H9 (cell line): ENCODE results near the gene EXD2. TPM values are rescaled to one million over a fixed set of nuclear protein-coding genes. Genes with fewer than 3 reads are reported as not detected.

ENCODE experiments used
- DNase-seq: peaks from one replicate; pipeline ENCODE4 v3.0.0-alpha.2; 2017
- H2AFZ ChIP-seq: one replicate; pipeline ENCODE4 v1.6.1; 2013; ENCODE audit warnings: mild to moderate bottlenecking, low read length, control low read depth, moderate library complexity
- H2AK5ac ChIP-seq: 2 replicates; pipeline ENCODE4 v1.6.1; 2013; ENCODE audit warnings: low read length, control low read depth, mixed read lengths; ENCODE audit not compliant: insufficient read length
- H2BK120ac ChIP-seq: one replicate; pipeline ENCODE4 v1.6.1; 2013; ENCODE audit warnings: low read depth, mild to moderate bottlenecking, low read length, control low read depth, inconsistent platforms; ENCODE audit not compliant: poor library complexity, severe bottlenecking
- H2BK12ac ChIP-seq: 2 replicates; pipeline ENCODE4 v1.6.1; 2013; ENCODE audit warnings: low read length, control low read depth, mixed read lengths, low read depth; ENCODE audit not compliant: insufficient read length
- H2BK15ac ChIP-seq: 2 replicates; pipeline ENCODE4 v1.6.1; 2013; ENCODE audit warnings: low read depth, low read length, control low read depth
- H2BK20ac ChIP-seq: one replicate; pipeline ENCODE4 v1.6.1; 2013; ENCODE audit warnings: low read depth, mild to moderate bottlenecking, low read length, control low read depth, inconsistent platforms; ENCODE audit not compliant: poor library complexity, severe bottlenecking
- H2BK5ac ChIP-seq: 2 replicates; pipeline ENCODE4 v1.6.1; 2013; ENCODE audit warnings: low read length, control low read depth, mixed read lengths; ENCODE audit not compliant: insufficient read length
- H3K14ac ChIP-seq: 2 replicates; pipeline ENCODE4 v1.6.1; 2013; ENCODE audit warnings: low read length, control low read depth; ENCODE audit not compliant: insufficient read depth
- H3K18ac ChIP-seq: 2 replicates; pipeline ENCODE4 v1.6.1; 2013; ENCODE audit warnings: low read depth, mild to moderate bottlenecking, mixed read lengths, low read length, control low read depth; ENCODE audit not compliant: insufficient read length
- H3K23ac ChIP-seq: 2 replicates; pipeline ENCODE4 v1.6.1; 2013; ENCODE audit warnings: low read length, control low read depth, mixed read lengths, low read depth; ENCODE audit not compliant: insufficient read length
- H3K23me2 ChIP-seq: 2 replicates; pipeline ENCODE4 v1.6.1; 2013; ENCODE audit warnings: low read depth, mild to moderate bottlenecking, mixed read lengths, low read length, control low read depth; ENCODE audit not compliant: insufficient read length, poor library complexity, severe bottlenecking
- H3K27ac ChIP-seq: 2 replicates; pipeline ENCODE4 v1.5.1; 2013; ENCODE audit warnings: low read length, control low read depth, mixed read lengths, low read depth; ENCODE audit not compliant: insufficient read length
- H3K27me3 ChIP-seq: 2 replicates; pipeline ENCODE4 v1.6.1; 2013; ENCODE audit warnings: low read length, control low read depth, inconsistent platforms; ENCODE audit not compliant: insufficient read depth
- H3K4ac ChIP-seq: 2 replicates; pipeline ENCODE4 v1.6.1; 2013; ENCODE audit warnings: low read depth, mild to moderate bottlenecking, control low read depth, inconsistent platforms, low read length, moderate library complexity
- H3K4me1 ChIP-seq: 2 replicates; pipeline ENCODE4 v1.6.1; 2013; ENCODE audit warnings: low read length, control low read depth, inconsistent platforms; ENCODE audit not compliant: insufficient read depth
- H3K4me2 ChIP-seq: 2 replicates; pipeline ENCODE4 v1.6.1; 2013; ENCODE audit warnings: low read length, control low read depth, mixed read lengths; ENCODE audit not compliant: insufficient read length, insufficient read depth
- H3K56ac ChIP-seq: 2 replicates; pipeline ENCODE4 v1.6.1; 2013; ENCODE audit warnings: low read depth, mild to moderate bottlenecking, mixed read lengths, low read length, control low read depth; ENCODE audit not compliant: insufficient read length
- H3K79me1 ChIP-seq: 2 replicates; pipeline ENCODE4 v1.6.1; 2013; ENCODE audit warnings: low read depth, mild to moderate bottlenecking, moderate library complexity, low read length, control low read depth, inconsistent platforms; ENCODE audit not compliant: insufficient read depth, poor library complexity, severe bottlenecking
- H3K79me2 ChIP-seq: 2 replicates; pipeline ENCODE4 v1.6.1; 2013; ENCODE audit warnings: low read length, control low read depth, inconsistent platforms; ENCODE audit not compliant: insufficient read depth
- H3K9ac ChIP-seq: 2 replicates; pipeline ENCODE4 v1.6.1; 2013; ENCODE audit warnings: low read length, control low read depth, mixed read lengths; ENCODE audit not compliant: insufficient read length; ENCODE audit errors: extremely low read depth
- H3K9me3 ChIP-seq: one replicate; pipeline ENCODE4 v1.6.1; 2013; ENCODE audit warnings: low read depth, low read length, inconsistent platforms; ENCODE audit not compliant: control insufficient read depth
- H3T11ph ChIP-seq: one replicate; pipeline ENCODE4 v1.6.1; 2013; ENCODE audit warnings: mild to moderate bottlenecking, low read length, control low read depth, inconsistent platforms
- H4K20me1 ChIP-seq: one replicate; pipeline ENCODE4 v1.6.1; 2013; ENCODE audit not compliant: control insufficient read depth, insufficient read length, insufficient read depth
- H4K5ac ChIP-seq: 2 replicates; pipeline ENCODE4 v1.6.1; 2013; ENCODE audit warnings: low read depth, mild to moderate bottlenecking, mixed read lengths, low read length, control low read depth; ENCODE audit not compliant: insufficient read length
- H4K8ac ChIP-seq: replicated peaks from 2 replicates; pipeline ENCODE4 v1.6.1; 2013; ENCODE audit warnings: low read length, control low read depth, mixed read lengths, low read depth; ENCODE audit not compliant: insufficient read length
- H4K91ac ChIP-seq: 2 replicates; pipeline ENCODE4 v1.6.1; 2013; ENCODE audit warnings: low read depth, mild to moderate bottlenecking, moderate library complexity, mixed read lengths, low read length, control low read depth; ENCODE audit not compliant: insufficient read length
- H3K27ac Mint-ChIP-seq, 3 experiments: 2 replicates in 2 of 3; 3 replicates in 1 of 3; pipeline ENCODE4 v1.8.0; 2020 to 2021; ENCODE audit warnings: mixed read lengths in 3 of 3, mild to moderate bottlenecking in 1 of 3, moderate library complexity in 1 of 3
- H3K27me3 Mint-ChIP-seq: 2 replicates; pipeline ENCODE4 v1.8.0; 2021; ENCODE audit warnings: low read depth, mild to moderate bottlenecking, moderate library complexity, mixed read lengths
- H3K36me3 Mint-ChIP-seq, 3 experiments: 2 replicates in 2 of 3; 3 replicates in 1 of 3; pipeline ENCODE4 v1.8.0; 2020 to 2021; ENCODE audit warnings: low read depth in 3 of 3, mixed read lengths in 3 of 3; ENCODE audit not compliant: insufficient read depth in 1 of 3
- H3K4me1 Mint-ChIP-seq, 2 experiments: 2 replicates each; pipeline ENCODE4 v1.8.0; 2020; ENCODE audit warnings: mixed read lengths in 2 of 2
- H3K4me3 Mint-ChIP-seq, 2 experiments: 2 replicates in 1 of 2; 3 replicates in 1 of 2; pipeline ENCODE4 v1.8.0; 2020 to 2021; ENCODE audit warnings: mild to moderate bottlenecking in 2 of 2, mixed read lengths in 2 of 2, moderate library complexity in 1 of 2
- H3K9me3 Mint-ChIP-seq, 2 experiments: 2 replicates in 1 of 2; 3 replicates in 1 of 2; pipeline ENCODE4 v1.8.0; 2020; ENCODE audit warnings: mild to moderate bottlenecking in 2 of 2, mixed read lengths in 2 of 2, moderate library complexity in 1 of 2
- WGBS: extraction: QIAGEN DNeasy Blood & Tissue Kit; methylation state at CpG from one replicate; pipeline ENCODE4 v1.1.7; 2013; ENCODE audit warnings: missing lambda C conversion rate, low lambda C conversion rate, mixed read lengths; ENCODE audit not compliant: insufficient read length; ENCODE audit errors: extremely low coverage; 5-methylcytosine and 5-hydroxymethylcytosine counted together
- total RNA-seq: library from RNA; stranded (reverse); gene quantifications from 2 replicates; pipeline ENCODE4 v1.2.1, GENCODE V29; 2021
- TF ChIP-seq, protein P1 (sequence below): fragments of 200-600 bp; sonication (generic); conservative IDR thresholded peaks from 3 replicates; pipeline ENCODE4 v1.8.0; 2021; ENCODE audit warnings: antibody characterized with exemption, mild to moderate bottlenecking

Gene EXD2
- total RNA-seq, 1 experiment from 2014 or later, result 19.6 TPM

DNA sequence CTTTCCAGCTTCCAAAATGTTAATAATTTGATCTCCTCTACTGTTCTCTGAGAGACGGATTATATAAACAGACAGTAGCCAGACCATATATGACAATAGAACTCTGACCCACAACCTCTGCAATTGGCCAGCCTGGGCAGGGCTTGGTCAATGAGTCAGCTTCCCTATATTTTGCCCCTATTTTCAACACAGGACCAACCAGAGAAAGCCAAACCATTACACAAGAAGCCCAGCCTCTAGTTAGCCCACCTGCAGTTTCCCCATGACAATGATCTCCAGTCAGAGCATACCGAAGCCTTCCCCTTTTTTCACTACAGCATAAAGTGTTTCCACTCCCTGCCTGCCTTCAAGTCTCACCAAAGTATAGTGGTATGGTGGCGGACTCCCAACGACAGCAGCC is 7.6 kb upstream of the EXD2 start:
- peaks cover 16% of the 10 kb centered on the region in 2 experiments for H3K4me1 Mint-ChIP-seq
- H2AFZ ChIP-seq, result no peak overlapping the region

More for the DNA sequence above, 7.6 kb upstream of the EXD2 start:
- no peak overlapping the region for H3K4ac ChIP-seq
- H3K4me1 ChIP-seq, result peaks cover 3% of the 10 kb centered on the region; the same call in 1 of the 2 replicates
- no peak overlapping the region for H3K56ac ChIP-seq
- no peak overlapping the region for H2BK20ac ChIP-seq
- H4K8ac ChIP-seq, result no peak overlapping the region
- no peak overlapping the region for H3K23ac ChIP-seq
- no peak overlapping the region for H2BK120ac ChIP-seq
- H2BK12ac ChIP-seq, result no peak overlapping the region
- H3K23me2 ChIP-seq, result no peaks in the 10 kb centered on the region
- no peak overlapping the region for H3T11ph ChIP-seq
- H4K20me1 ChIP-seq, result no peaks in the 10 kb centered on the region
- no peak overlapping the region for H2AK5ac ChIP-seq
- Mint-ChIP-seq H3K4me3 (peak overlapping the region in 1 of 2 experiments; percentile 4; a peak in 1 of 5 replicates), H3K9me3 (no peaks in the 10 kb centered on the region), H3K27me3 (no peaks in the 10 kb centered on the region; the same call in 1 of the 2 replicates), H3K36me3 (no peaks in the 10 kb centered on the region), H3K27ac (peak overlapping the region; percentile 17 to 88 (median 80); a peak in 6 of 7 replicates)
- TF ChIP-seq, protein P1, sequence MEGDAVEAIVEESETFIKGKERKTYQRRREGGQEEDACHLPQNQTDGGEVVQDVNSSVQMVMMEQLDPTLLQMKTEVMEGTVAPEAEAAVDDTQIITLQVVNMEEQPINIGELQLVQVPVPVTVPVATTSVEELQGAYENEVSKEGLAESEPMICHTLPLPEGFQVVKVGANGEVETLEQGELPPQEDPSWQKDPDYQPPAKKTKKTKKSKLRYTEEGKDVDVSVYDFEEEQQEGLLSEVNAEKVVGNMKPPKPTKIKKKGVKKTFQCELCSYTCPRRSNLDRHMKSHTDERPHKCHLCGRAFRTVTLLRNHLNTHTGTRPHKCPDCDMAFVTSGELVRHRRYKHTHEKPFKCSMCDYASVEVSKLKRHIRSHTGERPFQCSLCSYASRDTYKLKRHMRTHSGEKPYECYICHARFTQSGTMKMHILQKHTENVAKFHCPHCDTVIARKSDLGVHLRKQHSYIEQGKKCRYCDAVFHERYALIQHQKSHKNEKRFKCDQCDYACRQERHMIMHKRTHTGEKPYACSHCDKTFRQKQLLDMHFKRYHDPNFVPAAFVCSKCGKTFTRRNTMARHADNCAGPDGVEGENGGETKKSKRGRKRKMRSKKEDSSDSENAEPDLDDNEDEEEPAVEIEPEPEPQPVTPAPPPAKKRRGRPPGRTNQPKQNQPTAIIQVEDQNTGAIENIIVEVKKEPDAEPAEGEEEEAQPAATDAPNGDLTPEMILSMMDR, result no peak
- H3K27me3 ChIP-seq, result no peaks in the 10 kb centered on the region
- no peak overlapping the region for H3K27ac ChIP-seq
- H2BK5ac ChIP-seq, result no peak overlapping the region
- no peak overlapping the region for H2BK15ac ChIP-seq
- WGBS, result no CpG with 5 or more reads among the region's 4 CpGs
- H3K9me3 ChIP-seq, result no peaks in the 10 kb centered on the region
- no peak overlapping the region for H4K91ac ChIP-seq
- no peak overlapping the region for H3K4me2 ChIP-seq
- H3K14ac ChIP-seq, result no peak overlapping the region
- H3K9ac ChIP-seq, result no peak overlapping the region
- no peaks in the 10 kb centered on the region for H3K79me2 ChIP-seq
- H4K5ac ChIP-seq, result no peak overlapping the region
- no peak overlapping the region for H3K18ac ChIP-seq
- peak; percentile 75 for DNase-seq
- H3K79me1 ChIP-seq, result no peaks in the 10 kb centered on the region
